Caco-2 (cell line): ENCODE measurements around the gene EIF2D. TPM values are rescaled to one million over a fixed set of nuclear protein-coding genes. Genes with fewer than 3 reads are reported as not detected.

Experiments
- BruUV-seq: library from RNA; stranded (reverse); fragments of 400-500 nt; replicated peaks from 2 replicates; lab custom pipeline; 2021; lab: Mats Ljungman, UMichigan
- CTCF ChIA-PET: fragments of 300-600 bp; sonication (Branson Sonifier 250); formaldehyde crosslinking; loops from one replicate; lab custom pipeline; 2022; ENCODE audit warnings: antibody characterized with exemption; lab: Charles Lee
- POLR2A ChIA-PET: fragments of 300-600 bp; sonication (Branson Sonifier 250); formaldehyde crosslinking; loops from one replicate; lab custom pipeline; 2022; ENCODE audit warnings: antibody characterized with exemption; lab: Charles Lee
- DNase-seq, 2 experiments: peaks; one replicate each; pipeline versions ENCODE4 v3.0.0 to v3.0.0-alpha.2; 2020 to 2022
- H3K27me3 ChIP-seq: replicated peaks from 2 replicates; pipeline ENCODE4 v1.6.0; 2011; ENCODE audit warnings: low read length; ENCODE audit not compliant: control insufficient read depth, insufficient read depth
- H3K36me3 ChIP-seq: 2 replicates; pipeline ENCODE4 v1.5.1; 2011; ENCODE audit warnings: low read length; ENCODE audit not compliant: control insufficient read depth, insufficient read depth
- H3K4me1 ChIP-seq: fragments of 250-450 bp; sonication (Bioruptor Pico); 2 replicates; pipeline ENCODE4 v1.5.1; 2020; ENCODE audit warnings: mild to moderate bottlenecking
- H3K4me3 ChIP-seq: 2 replicates; pipeline ENCODE4 v1.5.1; 2011; ENCODE audit warnings: low read depth, mild to moderate bottlenecking, control low read depth, low read length
- H3K9me3 ChIP-seq: fragments of 250-450 bp; sonication (Bioruptor Pico); 2 replicates; pipeline ENCODE4 v1.5.1; 2020; ENCODE audit warnings: mild to moderate bottlenecking, moderate library complexity
- H3K27ac Mint-ChIP-seq: one replicate; pipeline ENCODE4 v1.8.0; 2022; ENCODE audit warnings: mixed read lengths; ENCODE audit not compliant: unreplicated experiment
- H3K27me3 Mint-ChIP-seq: one replicate; pipeline ENCODE4 v1.8.0; 2022; ENCODE audit warnings: mixed read lengths; ENCODE audit not compliant: insufficient read depth, unreplicated experiment
- H3K36me3 Mint-ChIP-seq: one replicate; pipeline ENCODE4 v1.8.0; 2022; ENCODE audit warnings: mild to moderate bottlenecking, mixed read lengths; ENCODE audit not compliant: insufficient read depth, unreplicated experiment
- H3K4me1 Mint-ChIP-seq: one replicate; pipeline ENCODE4 v1.8.0; 2022; ENCODE audit warnings: low read depth, mixed read lengths; ENCODE audit not compliant: unreplicated experiment
- H3K4me3 Mint-ChIP-seq: one replicate; pipeline ENCODE4 v1.8.0; 2022; ENCODE audit warnings: mild to moderate bottlenecking, moderate library complexity, mixed read lengths; ENCODE audit not compliant: unreplicated experiment
- H3K9me3 Mint-ChIP-seq: one replicate; pipeline ENCODE4 v1.8.0; 2022; ENCODE audit warnings: mixed read lengths; ENCODE audit not compliant: unreplicated experiment
- intact Hi-C: fragments of 100-400 bp; cut with micrococcal nuclease; formaldehyde crosslinking; loops from one replicate; pipeline ENCODE4 v1.10.0; 2022; ENCODE audit not compliant: unreplicated experiment
- total RNA-seq: library from RNA; stranded (reverse); gene quantifications from 2 replicates; pipeline ENCODE4 v1.2.3, GENCODE V29; 2022
- TF ChIP-seq, protein P1 (sequence below), 2 experiments: fragments of 200-600 bp in 1 of 2; IDR thresholded peaks; 1 replicate in 1 of 2; 2 replicates in 1 of 2; pipeline versions ENCODE4 v1.5.1 to v1.8.0; 2011 to 2022; ENCODE audit warnings: antibody characterized with exemption in 1 of 2, control low read depth in 1 of 2, inconsistent platforms in 1 of 2, low read depth in 1 of 2, low read length in 1 of 2, mild to moderate bottlenecking in 1 of 2, moderate library complexity in 1 of 2; ENCODE audit not compliant: insufficient read depth in 1 of 2, severe bottlenecking in 1 of 2, unreplicated experiment in 1 of 2

The EIF2D gene
- total RNA-seq, 1 experiment from 2014 or later = 37.9 TPM

DNA sequence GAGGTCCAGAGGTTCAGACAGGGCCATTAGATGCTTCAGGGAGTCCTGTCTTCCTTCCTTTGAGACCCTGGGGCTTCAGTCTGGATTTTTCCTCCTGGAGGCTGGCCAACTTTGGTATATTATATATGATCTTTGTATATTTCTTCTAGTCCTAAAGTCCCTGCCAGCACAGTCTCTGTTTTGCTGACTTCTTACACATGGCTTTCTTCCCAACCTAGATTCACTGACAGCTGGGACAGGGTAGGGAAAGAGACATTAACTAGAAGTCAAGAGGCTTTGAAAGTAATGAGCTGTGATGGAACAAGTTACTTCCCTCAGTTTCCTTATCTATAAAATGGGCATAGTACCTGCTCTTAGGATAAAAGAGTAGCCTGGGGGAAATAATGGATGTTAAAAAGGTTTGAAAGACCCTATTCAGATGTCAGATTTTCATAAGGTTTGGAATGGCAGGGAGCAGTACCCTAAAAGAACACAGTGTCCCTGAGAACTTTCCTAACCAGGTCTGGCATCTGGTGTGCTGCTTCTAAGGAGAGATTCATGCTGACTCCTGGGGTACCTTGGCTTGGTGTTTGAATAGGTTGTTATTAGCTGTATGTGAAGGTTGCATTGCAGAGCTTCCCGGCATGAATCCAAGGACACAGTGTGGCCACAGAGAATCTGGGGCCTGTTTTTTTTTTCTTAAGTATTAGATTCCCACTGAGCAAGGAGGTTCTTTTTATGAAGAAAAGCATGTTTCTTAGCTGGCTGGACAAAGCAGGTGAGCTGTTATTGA lies 57.4 kb downstream of the EIF2D start:
- Histone ChIP-seq H3K27me3 (no peaks in the 10 kb centered on the region), H3K4me1 (peaks cover 8% of the 10 kb centered on the region), H3K36me3 (no peaks in the 10 kb centered on the region), H3K9me3 (no peaks in the 10 kb centered on the region), H3K4me3 (no peak overlapping the region)
- CTCF ChIA-PET = interaction anchor here (0.6 to 1.1 kb wide), 3 partner anchors 10 to 75 kb away, joined by 3 read pairs; no protein-coding TSS in a partner anchor
- BruUV-seq = no TSS peak
- POLR2A ChIA-PET = no interaction called here
- Mint-ChIP-seq H3K4me3 (no peak overlapping the region), H3K27me3 (peaks cover 9% of the 10 kb centered on the region), H3K4me1 (no peaks in the 10 kb centered on the region), H3K27ac (no peak overlapping the region), H3K9me3 (no peaks in the 10 kb centered on the region), H3K36me3 (no peaks in the 10 kb centered on the region)
- intact Hi-C loops = no loop called here
- TF ChIP-seq, protein P1, sequence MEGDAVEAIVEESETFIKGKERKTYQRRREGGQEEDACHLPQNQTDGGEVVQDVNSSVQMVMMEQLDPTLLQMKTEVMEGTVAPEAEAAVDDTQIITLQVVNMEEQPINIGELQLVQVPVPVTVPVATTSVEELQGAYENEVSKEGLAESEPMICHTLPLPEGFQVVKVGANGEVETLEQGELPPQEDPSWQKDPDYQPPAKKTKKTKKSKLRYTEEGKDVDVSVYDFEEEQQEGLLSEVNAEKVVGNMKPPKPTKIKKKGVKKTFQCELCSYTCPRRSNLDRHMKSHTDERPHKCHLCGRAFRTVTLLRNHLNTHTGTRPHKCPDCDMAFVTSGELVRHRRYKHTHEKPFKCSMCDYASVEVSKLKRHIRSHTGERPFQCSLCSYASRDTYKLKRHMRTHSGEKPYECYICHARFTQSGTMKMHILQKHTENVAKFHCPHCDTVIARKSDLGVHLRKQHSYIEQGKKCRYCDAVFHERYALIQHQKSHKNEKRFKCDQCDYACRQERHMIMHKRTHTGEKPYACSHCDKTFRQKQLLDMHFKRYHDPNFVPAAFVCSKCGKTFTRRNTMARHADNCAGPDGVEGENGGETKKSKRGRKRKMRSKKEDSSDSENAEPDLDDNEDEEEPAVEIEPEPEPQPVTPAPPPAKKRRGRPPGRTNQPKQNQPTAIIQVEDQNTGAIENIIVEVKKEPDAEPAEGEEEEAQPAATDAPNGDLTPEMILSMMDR (IDR thresholded peaks at IDR 0.05; ENCODE audit: insufficient read depth in 1 of 2, low read depth in 1 of 2, low read length in 1 of 2, severe bottlenecking in 1 of 2, unreplicated experiment in 1 of 2) = no peak
- no peak for DNase-seq

DNA sequence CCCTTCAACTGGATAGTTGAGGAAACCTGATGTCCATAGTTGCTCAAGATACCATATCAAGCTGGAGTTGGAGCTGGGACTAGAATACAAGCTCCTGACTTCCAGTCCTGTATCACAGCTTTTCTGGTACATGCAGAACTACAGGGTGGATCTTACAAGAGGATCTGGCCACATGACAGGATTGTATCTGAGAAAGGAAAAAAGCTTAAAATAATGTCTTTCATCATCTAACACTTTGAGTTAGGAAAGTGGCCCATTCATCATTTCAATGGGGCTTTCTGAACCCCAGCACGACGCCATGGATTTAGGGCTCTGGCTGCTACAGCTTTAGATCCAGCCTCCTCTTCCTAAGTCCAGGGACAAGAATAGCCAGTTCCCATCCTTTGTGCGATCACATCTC lies 58.1 kb downstream of the EIF2D start:
- intact Hi-C loops = no loop called here

DNA sequence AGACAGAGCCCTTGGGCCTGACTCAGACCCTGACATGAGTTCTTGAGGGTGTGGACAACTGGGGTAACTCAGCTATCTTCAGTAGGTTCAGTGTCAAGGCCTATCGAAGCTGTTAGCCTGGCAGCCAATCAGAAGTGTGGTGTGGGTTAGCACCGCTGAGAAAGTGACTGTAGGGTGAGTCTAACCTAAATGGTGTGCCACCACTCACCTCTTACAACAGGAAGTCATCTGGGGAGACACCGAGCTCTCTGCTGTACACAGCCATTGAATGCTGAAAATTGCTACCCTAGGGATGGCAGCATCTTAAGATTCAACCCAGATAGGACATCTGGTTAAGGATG lies 60.3 kb downstream of the EIF2D start:
- Mint-ChIP-seq H3K4me1 (no peaks in the 10 kb centered on the region), H3K9me3 (no peaks in the 10 kb centered on the region), H3K4me3 (no peak overlapping the region), H3K27ac (no peak overlapping the region), H3K27me3 (peaks cover 14% of the 10 kb centered on the region), H3K36me3 (no peaks in the 10 kb centered on the region)
- BruUV-seq = no TSS peak
- Histone ChIP-seq H3K36me3 (no peaks in the 10 kb centered on the region), H3K27me3 (no peaks in the 10 kb centered on the region), H3K4me1 (no peaks in the 10 kb centered on the region), H3K4me3 (no peak overlapping the region), H3K9me3 (no peaks in the 10 kb centered on the region)
- ChIA-PET POLR2A (no interaction called here), CTCF (no interaction called here)
- TF ChIP-seq, protein P1 (IDR thresholded peaks at IDR 0.05; ENCODE audit: insufficient read depth in 1 of 2, low read depth in 1 of 2, low read length in 1 of 2, severe bottlenecking in 1 of 2, unreplicated experiment in 1 of 2) = no peak
- DNase-seq = no peak
- intact Hi-C loops = no loop called here

More for the DNA sequence above, 58.1 kb downstream of the EIF2D start:
- H3K36me3 Mint-ChIP-seq = no peaks in the 10 kb centered on the region
- no peak for DNase-seq
- ChIA-PET CTCF (interaction anchor here (0.9 to 1.1 kb wide), 2 partner anchors 10 to 84 kb away, joined by 3 read pairs; partner anchors contain the start of gene IKBKE), POLR2A (no interaction called here)
- Histone ChIP-seq H3K4me3 (no peak overlapping the region), H3K9me3 (no peaks in the 10 kb centered on the region), H3K27me3 (no peaks in the 10 kb centered on the region), H3K4me1 (peaks cover 8% of the 10 kb centered on the region), H3K36me3 (no peaks in the 10 kb centered on the region)
- TF ChIP-seq, protein P1 (IDR thresholded peaks at IDR 0.05; ENCODE audit: insufficient read depth in 1 of 2, low read depth in 1 of 2, low read length in 1 of 2, severe bottlenecking in 1 of 2, unreplicated experiment in 1 of 2) = no peak
- peaks cover 9% of the 10 kb centered on the region for H3K27me3 Mint-ChIP-seq
- H3K9me3 Mint-ChIP-seq = no peaks in the 10 kb centered on the region
- BruUV-seq = no TSS peak
- H3K4me1 Mint-ChIP-seq = no peaks in the 10 kb centered on the region
- no peak overlapping the region for H3K27ac Mint-ChIP-seq
- no peak overlapping the region for H3K4me3 Mint-ChIP-seq
